HEK293 (cell line): Measurements from ENCODE around the gene ZNF439.

ENCODE experiments used
- CTCF ChIA-PET: fragments of 350-600 bp; formaldehyde crosslinking; extraction: SDS; loops from one replicate; lab custom pipeline; 2021; ENCODE audit warnings: antibody characterized with exemption; lab: Yijun Ruan, JAX
- POLR2A ChIA-PET: fragments of 300-600 bp; formaldehyde crosslinking; extraction: SDS; loops from one replicate; lab custom pipeline; 2020; ENCODE audit warnings: antibody characterized with exemption, inconsistent platforms; lab: Yijun Ruan, JAX
- H3K27ac ChIP-seq: fragments of 200-500 bp; sonication (Bioruptor generic); 2 replicates; pipeline ENCODE4 v1.5.1; 2014; ENCODE audit warnings: low read depth, low read length, control low read depth, inconsistent platforms; ENCODE audit errors: extremely low read depth
- H3K36me3 ChIP-seq, 2 experiments: fragments of 200-500 bp in 1 of 2; sonication (Bioruptor generic) in 1 of 2; 1 replicate in 1 of 2; 2 replicates in 1 of 2; pipeline ENCODE4 v1.5.1; 2014 to 2017; ENCODE audit warnings: inconsistent platforms in 2 of 2, low read length in 2 of 2; ENCODE audit not compliant: control insufficient read depth in 2 of 2, insufficient read depth in 1 of 2
- H3K4me1 ChIP-seq: fragments of 200-500 bp; sonication (Bioruptor generic); 2 replicates; pipeline ENCODE4 v1.5.1; 2014; ENCODE audit warnings: mild to moderate bottlenecking, low read length, inconsistent platforms; ENCODE audit not compliant: control insufficient read depth, insufficient read depth
- H3K4me3 ChIP-seq: 2 replicates; pipeline ENCODE4 v1.5.1; 2011; ENCODE audit warnings: low read depth, mild to moderate bottlenecking, control low read depth, low read length, moderate library complexity
- H3K9me3 ChIP-seq: fragments of 200-500 bp; sonication (Bioruptor generic); 2 replicates; pipeline ENCODE4 v1.5.1; 2014; ENCODE audit warnings: low read depth, low read length, inconsistent platforms; ENCODE audit not compliant: control insufficient read depth, insufficient read depth
- AEBP2 ChIP-seq: fragments of 450-650 bp; formaldehyde crosslinking; IDR thresholded peaks from 2 replicates; pipeline ENCODE4 v1.5.1; 2016; ENCODE audit warnings: missing biosample characterization, missing genetic modification characterization, borderline replicate concordance
- REST ChIP-seq: fragments of 450-650 bp; formaldehyde crosslinking; IDR thresholded peaks from 2 replicates; pipeline ENCODE4 v1.5.1; 2016; ENCODE audit warnings: missing biosample characterization, missing genetic modification characterization
- ZBTB1 ChIP-seq: fragments of 450-650 bp; formaldehyde crosslinking; IDR thresholded peaks from 2 replicates; pipeline ENCODE4 v1.5.1; 2016; ENCODE audit warnings: missing biosample characterization, missing genetic modification characterization
- ZBTB26 ChIP-seq: fragments of 450-650 bp; formaldehyde crosslinking; optimal IDR thresholded peaks from 2 replicates; pipeline ENCODE3; 2016; ENCODE audit warnings: missing biosample characterization, mild to moderate bottlenecking, missing genetic modification characterization
- ZBTB6 ChIP-seq: fragments of 450-650 bp; formaldehyde crosslinking; IDR thresholded peaks from 2 replicates; pipeline ENCODE4 v1.5.1; 2017; ENCODE audit warnings: missing biosample characterization, missing genetic modification characterization
- ZNF114 ChIP-seq: fragments of 450-650 bp; formaldehyde crosslinking; IDR thresholded peaks from 2 replicates; pipeline ENCODE4 v1.5.0; 2017; ENCODE audit warnings: missing biosample characterization, missing genetic modification characterization
- ZNF132 ChIP-seq: fragments of 450-650 bp; formaldehyde crosslinking; IDR thresholded peaks from 2 replicates; pipeline ENCODE4 v1.5.1; 2017; ENCODE audit warnings: missing biosample characterization, missing genetic modification characterization, borderline replicate concordance
- ZNF157 ChIP-seq: fragments of 450-650 bp; formaldehyde crosslinking; IDR thresholded peaks from 2 replicates; pipeline ENCODE4 v1.5.1; 2016; ENCODE audit warnings: missing biosample characterization, missing genetic modification characterization
- ZNF174 ChIP-seq: fragments of 450-650 bp; formaldehyde crosslinking; IDR thresholded peaks from 2 replicates; pipeline ENCODE4 v1.5.0; 2017; ENCODE audit warnings: missing biosample characterization, mild to moderate bottlenecking, missing genetic modification characterization
- ZNF175 ChIP-seq: fragments of 450-650 bp; formaldehyde crosslinking; IDR thresholded peaks from 2 replicates; pipeline ENCODE4 v1.5.1; 2016; ENCODE audit warnings: missing biosample characterization, missing genetic modification characterization
- ZNF274 ChIP-seq, 2 experiments: fragments of 200-500 bp in 1 of 2; fragments of 450-650 bp in 1 of 2; sonication (Bioruptor generic) in 1 of 2; formaldehyde crosslinking in 1 of 2; IDR thresholded peaks; 2 replicates each; pipeline versions ENCODE4 v1.5.1 to v1.6.1; 2014 to 2016; ENCODE audit warnings: borderline replicate concordance in 1 of 2, inconsistent platforms in 1 of 2, low read length in 1 of 2, missing biosample characterization in 1 of 2, missing genetic modification characterization in 1 of 2
- ZNF302 ChIP-seq: fragments of 450-650 bp; formaldehyde crosslinking; IDR thresholded peaks from 2 replicates; pipeline ENCODE4 v1.5.1; 2016; ENCODE audit warnings: missing biosample characterization, missing genetic modification characterization, low read depth
- ZNF341 ChIP-seq: fragments of 450-650 bp; formaldehyde crosslinking; IDR thresholded peaks from 2 replicates; pipeline ENCODE4; 2016; ENCODE audit warnings: low read depth, missing biosample characterization, missing genetic modification characterization
- ZNF404 ChIP-seq: fragments of 450-650 bp; formaldehyde crosslinking; IDR thresholded peaks from 2 replicates; pipeline ENCODE4 v1.5.1; 2017; ENCODE audit warnings: missing biosample characterization, missing genetic modification characterization
- ZNF423 ChIP-seq: fragments of 450-650 bp; formaldehyde crosslinking; IDR thresholded peaks from 2 replicates; pipeline ENCODE4 v1.5.1; 2016; ENCODE audit warnings: missing biosample characterization, missing genetic modification characterization
- ZNF473 ChIP-seq: fragments of 450-650 bp; formaldehyde crosslinking; IDR thresholded peaks from 2 replicates; pipeline ENCODE4 v1.5.1; 2017; ENCODE audit warnings: missing biosample characterization, missing genetic modification characterization
- ZNF48 ChIP-seq: fragments of 450-650 bp; formaldehyde crosslinking; IDR thresholded peaks from 2 replicates; pipeline ENCODE4 v1.5.1; 2016; ENCODE audit warnings: missing biosample characterization, missing genetic modification characterization
- ZNF514 ChIP-seq: fragments of 450-650 bp; formaldehyde crosslinking; IDR thresholded peaks from 2 replicates; pipeline ENCODE4 v1.5.1; 2016; ENCODE audit warnings: missing biosample characterization, missing genetic modification characterization
- ZNF518A ChIP-seq: fragments of 450-650 bp; formaldehyde crosslinking; conservative IDR thresholded peaks from 2 replicates; pipeline ENCODE4 v1.5.1; 2016; ENCODE audit warnings: low read depth, missing biosample characterization, missing genetic modification characterization
- ZNF544 ChIP-seq: fragments of 450-650 bp; formaldehyde crosslinking; IDR thresholded peaks from 2 replicates; pipeline ENCODE4 v1.5.0; 2017; ENCODE audit warnings: missing biosample characterization, missing genetic modification characterization
- ZNF654 ChIP-seq: fragments of 450-650 bp; formaldehyde crosslinking; IDR thresholded peaks from 2 replicates; pipeline ENCODE4 v1.5.1; 2016; ENCODE audit warnings: low read depth, missing biosample characterization, missing genetic modification characterization
- ZNF670 ChIP-seq: fragments of 450-650 bp; formaldehyde crosslinking; IDR thresholded peaks from 2 replicates; pipeline ENCODE4 v1.5.1; 2016; ENCODE audit warnings: missing biosample characterization, missing genetic modification characterization, low read depth
- ZNF677 ChIP-seq: fragments of 450-650 bp; IDR thresholded peaks from 2 replicates; pipeline ENCODE4 v1.5.0; 2018; ENCODE audit warnings: missing biosample characterization, mild to moderate bottlenecking, missing genetic modification characterization, moderate library complexity
- ZNF791 ChIP-seq: fragments of 450-650 bp; formaldehyde crosslinking; IDR thresholded peaks from 2 replicates; pipeline ENCODE4 v1.5.1; 2016; ENCODE audit warnings: missing biosample characterization, missing genetic modification characterization
- ZNF843 ChIP-seq: fragments of 450-650 bp; formaldehyde crosslinking; IDR thresholded peaks from 2 replicates; pipeline ENCODE4 v1.5.1; 2016; ENCODE audit warnings: missing biosample characterization, missing genetic modification characterization
- ZSCAN23 ChIP-seq: fragments of 450-650 bp; formaldehyde crosslinking; IDR thresholded peaks from 2 replicates; pipeline ENCODE4 v1.5.1; 2016; ENCODE audit warnings: missing biosample characterization, missing genetic modification characterization

ZNF439 gene

GRCh38 chr19:11868188-11868587 lies 19.7 kb downstream of the ZNF439 start (continued):
- TF ChIP-seq ZNF518A: no peak
- no peak for TF ChIP-seq ZNF48
- no peak for TF ChIP-seq ZNF514 (tag by site-specific recombination)
- TF ChIP-seq ZNF157: no peak
- no peak for TF ChIP-seq ZBTB6 (tag by site-specific recombination)
- TF ChIP-seq ZNF114 (tag by site-specific recombination): no peak
- no peak for TF ChIP-seq ZSCAN23 (tag by site-specific recombination)
- TF ChIP-seq ZNF791 (tag by site-specific recombination): no peak
- no peak for TF ChIP-seq ZNF843 (tag by site-specific recombination)

- H3K4me3 ChIP-seq: no peak overlapping the region
- no peaks in the 10 kb centered on the region for H3K4me1 ChIP-seq
- H3K36me3 ChIP-seq: no peaks in the 10 kb centered on the region
- ChIA-PET CTCF (interaction anchor here (0.7 kb wide), 2 partner anchors 115 to 893 kb away, joined by 4 read pairs; no protein-coding TSS in a partner anchor), POLR2A (no interaction called here)
- H3K27ac ChIP-seq: no peak overlapping the region
- H3K9me3 ChIP-seq: no peaks in the 10 kb centered on the region
- TF ChIP-seq ZNF404 (tag by site-specific recombination) (no peak), ZBTB26 (tag by site-specific recombination) (no peak), REST (no peak), ZNF174 (tag by site-specific recombination) (no peak), ZNF274 (IDR thresholded peaks at IDR 0.05; ENCODE audit: low read length) (no peak), ZNF274 (tag by site-specific recombination; IDR thresholded peaks at IDR 0.05; ENCODE audit: borderline replicate concordance) (no peak), ZNF654 (no peak), ZNF677 (tag by site-specific recombination) (no peak), AEBP2 (tag by site-specific recombination) (no peak), ZBTB1 (no peak), ZNF302 (tag by site-specific recombination) (no peak), ZNF175 (tag by site-specific recombination) (no peak), ZNF341 (no peak), ZNF544 (no peak), ZNF423 (tag by site-specific recombination) (no peak), ZNF132 (no peak), ZNF473 (tag by site-specific recombination) (no peak), ZNF670 (tag by site-specific recombination) (no peak)
- TF ChIP-seq, all 188 proteins: peak for 0
These were observed 24.1 kb downstream of the ZNF439 start for GRCh38 chr19:11872624-11873023.
